ENCODE data around the gene KIFAP3.

- TF ChIP-seq CTCF (IDR thresholded peaks at IDR 0.05; ENCODE audit: low read depth, low read length, poor library complexity, severe bottlenecking), result no peak
- TF ChIP-seq EZH2phosphoT487 (IDR thresholded peaks at IDR 0.05; ENCODE audit: borderline replicate concordance, low read length), result no peak
Measured at GRCh38 chr1:170085091-170085490, 10.6 kb upstream of the KIFAP3 start.
